ENCODE measurements around the gene CCDC24.

Gene CCDC24

DNA sequence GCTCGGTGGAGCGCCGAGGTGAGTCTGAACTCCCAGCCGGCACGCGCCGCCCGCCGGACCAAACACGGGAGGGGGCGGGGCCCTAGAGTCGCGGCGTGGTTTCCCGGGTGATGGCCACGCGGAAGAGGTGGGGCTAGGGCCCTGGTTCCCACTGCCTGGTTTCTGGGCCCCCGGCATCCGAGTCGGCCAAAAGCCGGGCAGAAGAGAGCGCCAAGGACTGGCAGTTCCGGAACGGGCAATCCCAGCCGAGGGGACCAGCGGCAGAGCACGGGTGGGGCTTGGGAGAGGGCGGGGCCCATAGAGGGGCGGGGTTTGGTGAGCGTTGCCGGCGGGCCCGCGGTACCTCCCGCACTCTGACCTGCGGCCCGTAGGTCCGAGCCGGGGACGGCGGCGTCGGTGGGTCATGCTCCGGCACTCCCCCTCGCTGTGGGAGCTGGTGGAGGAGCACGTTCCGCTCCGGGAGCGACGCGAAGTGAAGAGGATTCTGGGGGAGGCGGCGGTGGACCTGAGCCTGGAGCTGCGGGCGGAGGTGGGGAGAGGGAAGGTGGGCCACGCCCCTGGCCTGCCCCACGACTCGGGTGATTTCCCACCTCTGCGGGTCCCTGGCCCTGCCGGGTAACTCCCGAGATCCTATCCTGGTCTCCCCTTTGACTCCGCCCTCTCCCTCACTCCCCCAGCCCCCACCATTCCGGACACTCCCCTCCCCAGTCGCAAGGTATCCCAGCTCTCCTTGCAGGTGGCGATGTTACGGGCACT is at the start of gene CCDC24:
Gene CCDC24, plus strand, starts transcription at position 124 of the 756 bp plus-strand sequence. Its CDS starts 280 bp downstream, at position 404.
- peak; percentile 56 for DNase-seq

DNA sequence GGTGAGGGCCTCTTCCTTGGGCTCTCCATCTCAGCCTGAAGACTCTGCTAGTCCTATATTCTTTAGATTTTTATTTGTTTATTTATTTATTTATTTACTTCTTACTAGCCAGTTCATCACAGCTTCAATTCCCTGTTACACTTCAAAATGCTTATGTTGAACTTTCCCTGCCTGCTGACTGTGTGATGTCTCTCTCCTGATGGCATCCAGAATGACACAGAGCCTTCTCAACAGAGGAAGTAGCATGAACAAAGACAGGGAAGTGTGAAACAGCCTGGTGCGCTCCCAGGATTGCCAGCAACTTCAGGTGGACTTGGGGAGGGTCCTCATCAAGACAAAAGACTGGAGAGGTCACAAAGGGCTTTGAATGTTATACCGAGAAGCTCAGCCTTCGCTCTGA is 49.0 kb upstream of the CCDC24 start:
- no peak for DNase-seq

DNA sequence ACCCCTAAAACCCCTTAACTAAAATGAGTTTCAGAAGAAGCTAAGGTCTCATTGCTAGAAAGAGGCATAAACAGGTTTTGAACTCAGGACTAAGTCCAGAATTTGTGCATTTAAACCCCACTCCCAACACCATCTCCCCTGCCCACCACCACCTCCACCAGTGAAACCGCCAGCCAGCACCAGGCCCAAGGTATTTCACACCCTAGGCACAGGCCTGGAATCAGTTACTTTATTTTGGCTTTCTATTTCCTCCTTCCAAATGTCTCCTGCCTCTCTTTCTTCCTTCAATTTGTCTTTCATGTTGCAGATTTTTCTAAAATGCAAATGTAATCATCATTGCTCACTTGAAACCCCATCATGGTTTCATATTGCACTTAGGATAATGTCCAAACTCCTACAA is 46.5 kb upstream of the CCDC24 start:
- DNase-seq = no peak

DNA sequence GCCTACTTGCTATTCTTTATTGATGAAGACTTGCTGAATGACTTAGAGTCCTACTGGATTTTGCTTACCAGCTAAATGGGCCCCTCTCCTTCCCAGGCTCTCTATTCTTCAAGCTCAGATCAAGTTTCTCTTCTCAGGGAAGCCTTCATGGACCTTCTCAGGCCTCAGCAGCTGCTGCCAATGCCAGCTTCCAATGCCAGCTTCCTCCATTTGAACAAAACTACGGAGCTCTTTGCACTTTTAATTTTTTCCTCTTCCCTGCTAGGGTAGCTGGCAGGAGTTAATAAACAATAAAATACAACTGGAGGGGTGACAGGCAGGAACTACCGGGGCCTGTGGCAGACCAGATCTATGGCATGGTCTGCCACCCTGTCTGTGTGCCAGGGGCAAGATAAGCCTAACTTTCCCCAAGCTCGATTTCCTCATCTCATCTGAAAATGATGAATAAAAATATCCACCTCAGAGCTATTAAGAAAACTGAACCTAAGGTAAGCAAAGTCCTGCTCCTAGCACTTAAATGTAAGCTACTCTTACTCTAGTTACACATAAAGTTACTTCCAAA is 45.6 kb upstream of the CCDC24 start:
- DNase-seq = no peak

DNA sequence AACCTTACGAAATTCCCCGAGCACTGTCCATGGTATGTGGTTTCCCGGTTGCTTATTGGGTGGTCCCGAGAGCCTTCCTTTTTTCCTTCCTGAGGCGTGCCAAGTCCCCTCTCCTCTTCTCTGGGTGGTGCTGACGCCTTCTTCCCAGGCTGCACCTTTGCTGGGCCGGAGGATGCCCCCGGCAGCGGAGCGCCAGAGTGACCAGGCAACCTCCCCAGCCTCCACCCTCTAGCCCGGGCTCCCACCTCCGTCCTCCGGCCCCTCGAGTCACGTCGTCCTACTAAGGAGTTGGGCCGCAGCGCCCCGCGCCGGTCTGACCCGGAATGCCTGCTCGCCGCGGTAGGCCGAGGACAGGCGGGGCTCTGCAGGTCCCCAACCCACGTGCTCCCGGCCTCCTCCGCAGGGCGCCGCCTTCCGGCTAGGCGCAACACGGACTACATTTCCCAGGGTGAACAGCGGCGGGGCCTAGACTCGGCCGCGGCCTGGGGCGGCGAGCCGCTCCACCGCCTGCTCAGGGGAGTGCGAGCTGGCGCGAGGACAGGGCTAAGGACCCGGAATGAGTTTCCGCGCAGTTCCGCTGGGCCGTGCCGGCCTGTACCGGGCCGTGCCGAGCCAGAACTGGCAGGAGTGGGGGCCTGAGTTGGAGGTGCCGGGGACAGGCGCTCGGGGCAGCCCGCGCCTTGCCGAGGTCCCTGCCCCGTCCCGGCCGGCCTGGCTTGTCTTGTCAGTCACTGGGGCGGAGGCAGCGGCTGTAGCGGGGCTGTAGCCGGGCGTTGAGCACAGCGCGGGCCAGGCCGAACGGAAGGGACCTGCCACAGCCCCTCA is 45.0 kb upstream of the CCDC24 start, which contains the start of gene IPO13:
Gene IPO13, plus strand, starts transcription at position 715 of the 825 bp plus-strand sequence. CDS start 651 bp downstream, outside the sequence.
- peak; percentile 91 for DNase-seq

DNA sequence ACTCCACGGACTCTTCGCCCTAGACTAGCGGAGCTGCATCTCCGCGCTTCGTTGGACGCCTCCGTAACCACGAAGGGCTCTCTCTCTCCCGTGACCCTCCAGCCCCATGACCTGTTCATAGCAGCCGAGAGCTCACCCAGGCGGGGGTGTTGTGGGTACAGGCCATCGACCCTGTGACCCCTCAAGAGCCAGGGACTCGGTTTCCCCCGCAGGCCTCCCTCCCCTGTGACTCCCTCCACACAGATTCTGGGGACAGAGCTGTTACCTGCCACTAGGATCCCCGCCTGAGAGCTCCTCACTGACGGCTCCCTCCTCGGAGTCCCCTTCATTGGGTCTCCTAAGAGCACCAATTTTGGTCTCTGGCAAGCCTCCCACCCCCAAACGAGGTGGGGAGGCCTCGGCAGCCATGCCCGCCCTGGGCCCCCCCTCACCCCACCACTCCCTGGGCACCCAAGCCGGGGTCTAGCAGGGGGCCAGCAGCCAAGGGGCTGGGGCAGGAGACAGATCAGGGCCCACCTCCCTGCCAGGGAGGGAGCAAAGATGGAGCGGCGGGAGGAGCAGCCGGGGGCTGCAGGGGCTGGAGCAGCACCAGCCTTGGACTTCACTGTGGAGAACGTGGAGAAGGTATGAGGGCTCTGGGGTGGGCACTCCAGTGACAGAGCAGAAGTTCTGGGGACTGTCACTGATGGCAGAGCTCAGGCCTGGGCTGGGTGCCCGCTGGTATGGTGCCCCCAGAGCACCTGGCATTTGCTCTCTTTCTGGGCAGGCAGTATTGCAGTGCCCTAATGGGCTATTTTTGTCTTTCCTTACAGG is 44.1 kb upstream of the CCDC24 start:
- no peak for DNase-seq

DNA sequence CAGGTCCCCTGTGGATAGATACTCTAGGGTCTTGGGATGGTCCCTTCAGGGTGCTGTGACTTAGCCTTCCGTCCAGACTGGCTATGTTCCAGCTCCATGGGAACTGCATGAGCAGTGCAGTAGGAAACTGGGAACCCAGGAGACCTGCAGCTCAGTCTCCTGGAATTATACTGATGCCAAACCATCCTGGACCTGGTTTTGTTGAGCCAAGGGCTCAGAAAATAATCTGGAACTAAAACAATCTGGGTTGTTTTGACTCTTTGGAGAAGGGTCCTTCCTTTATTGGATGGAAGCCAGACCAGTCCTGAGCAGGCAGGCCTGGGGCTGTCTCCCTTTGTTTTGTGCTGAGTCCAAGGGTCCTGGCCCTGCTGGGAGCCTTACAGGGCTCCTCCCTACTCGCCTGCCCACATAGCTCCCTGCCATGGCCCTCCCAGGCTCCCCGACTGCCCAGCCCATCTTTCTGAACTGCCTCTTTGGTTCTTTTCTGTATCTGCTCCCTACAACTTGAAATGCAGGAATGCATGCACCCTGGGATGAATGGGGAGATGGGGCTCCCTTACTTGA is 43.4 kb upstream of the CCDC24 start:
- DNase-seq = no peak

DNA sequence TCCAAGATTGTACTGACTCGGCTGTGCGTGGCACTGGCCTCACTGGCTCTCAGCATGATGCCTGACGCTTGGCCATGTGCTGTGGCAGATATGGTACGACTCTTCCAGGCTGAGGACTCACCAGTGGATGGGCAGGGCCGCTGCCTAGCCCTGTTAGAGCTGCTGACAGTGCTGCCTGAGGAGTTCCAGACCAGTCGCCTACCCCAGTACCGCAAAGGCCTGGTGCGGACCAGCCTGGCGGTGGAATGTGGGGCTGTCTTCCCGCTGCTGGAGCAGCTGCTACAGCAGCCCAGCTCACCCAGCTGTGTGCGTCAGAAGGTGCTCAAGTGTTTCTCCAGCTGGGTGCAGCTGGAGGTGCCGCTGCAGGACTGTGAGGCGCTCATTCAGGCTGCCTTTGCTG is 41.7 kb upstream of the CCDC24 start:
- no peak for DNase-seq

DNA sequence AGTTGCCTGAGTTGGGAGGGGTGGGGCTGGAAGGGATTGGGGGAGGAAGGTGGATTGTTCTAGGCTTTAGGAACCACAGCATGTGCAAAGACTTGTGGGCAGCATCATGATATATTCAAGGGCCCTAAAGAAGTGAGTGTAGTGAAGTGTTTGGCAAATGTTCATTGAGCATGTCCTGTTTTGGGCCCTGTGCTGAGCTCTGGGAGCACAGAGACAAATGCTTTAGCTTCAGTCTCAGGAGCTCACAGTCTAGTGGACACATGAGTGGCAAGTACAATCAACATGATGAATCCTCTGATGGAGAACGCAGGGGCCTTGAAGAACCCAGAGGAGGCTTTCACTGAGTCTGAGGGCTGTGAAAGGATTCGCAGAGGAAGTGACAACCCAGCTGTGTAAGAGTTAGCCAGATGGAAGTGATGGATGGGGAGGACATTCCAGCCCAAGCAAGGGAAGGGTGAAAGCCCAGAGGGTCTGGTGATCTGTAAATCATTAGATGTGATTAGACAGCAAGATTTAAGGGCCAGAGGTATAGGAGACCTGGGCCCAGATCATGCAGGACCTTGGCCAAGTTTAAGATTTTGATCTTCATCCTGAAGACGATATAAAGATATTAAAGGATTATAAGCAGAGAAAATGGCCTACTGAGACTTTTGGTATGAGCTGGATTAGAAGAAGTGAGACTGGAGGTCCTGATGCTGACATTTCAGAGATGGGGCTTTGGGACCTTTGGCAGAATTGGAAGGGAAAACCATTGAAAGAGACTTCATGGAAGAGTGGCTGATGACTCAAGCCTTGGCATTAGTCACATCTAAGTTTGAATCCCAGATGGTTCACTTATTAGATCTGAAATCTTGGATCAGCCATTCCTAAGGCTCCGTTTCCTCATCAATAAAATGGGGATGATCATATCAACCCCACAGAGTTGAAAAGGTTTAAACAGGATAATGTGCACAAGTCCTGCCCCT is 40.1 kb upstream of the CCDC24 start:
- DNase-seq = peak; percentile 54

DNA sequence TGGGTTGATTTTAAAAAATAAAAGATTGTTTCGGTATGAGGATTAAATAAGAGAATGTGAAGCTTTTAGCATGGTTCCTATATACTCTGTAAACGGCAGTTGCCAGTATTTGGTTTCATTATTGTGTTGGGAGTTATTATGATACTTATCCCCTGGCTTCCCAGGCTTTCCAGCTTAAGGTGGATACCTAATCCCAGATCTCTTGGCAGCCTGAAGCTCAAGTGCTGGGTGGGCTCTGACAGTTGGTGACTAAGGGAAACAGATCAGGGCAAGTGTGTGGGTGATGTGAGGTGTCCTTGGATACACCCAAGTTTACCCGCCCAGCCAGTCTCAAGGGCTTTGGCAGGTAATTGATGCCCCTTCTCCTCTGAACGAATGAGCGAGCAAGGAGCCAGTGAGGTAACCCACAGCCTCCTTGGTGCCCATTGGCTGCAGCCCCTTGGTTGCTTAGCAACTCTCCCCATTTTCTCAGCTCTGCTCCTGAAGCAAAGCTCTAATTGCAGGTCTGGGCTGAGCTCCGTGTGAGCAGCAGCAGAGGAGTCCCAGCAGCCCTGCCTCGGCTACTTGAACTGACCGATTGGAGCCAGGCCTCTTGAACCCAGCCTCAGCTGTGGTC is 38.6 kb upstream of the CCDC24 start:
- no peak for DNase-seq

DNA sequence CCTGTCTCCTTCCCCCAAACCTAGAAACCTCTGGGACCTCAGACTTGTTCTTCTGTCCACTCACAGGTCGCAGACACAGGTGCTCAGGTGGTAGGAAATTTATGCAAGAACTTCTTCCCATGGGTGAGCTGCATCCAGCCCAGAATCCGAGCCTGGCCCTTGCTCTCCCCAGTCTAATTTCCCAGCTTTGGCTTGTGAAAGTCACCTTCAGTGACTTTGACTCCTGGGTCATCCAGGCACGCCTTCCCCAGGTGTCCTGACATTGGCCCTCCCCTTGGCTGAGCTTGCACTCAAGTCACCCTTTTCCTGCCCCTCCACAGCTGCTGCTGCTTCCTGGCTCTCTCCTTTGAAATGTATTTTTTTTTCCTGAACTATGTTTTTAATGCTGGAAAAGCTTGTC is 38.0 kb upstream of the CCDC24 start:
- no peak for DNase-seq

DNA sequence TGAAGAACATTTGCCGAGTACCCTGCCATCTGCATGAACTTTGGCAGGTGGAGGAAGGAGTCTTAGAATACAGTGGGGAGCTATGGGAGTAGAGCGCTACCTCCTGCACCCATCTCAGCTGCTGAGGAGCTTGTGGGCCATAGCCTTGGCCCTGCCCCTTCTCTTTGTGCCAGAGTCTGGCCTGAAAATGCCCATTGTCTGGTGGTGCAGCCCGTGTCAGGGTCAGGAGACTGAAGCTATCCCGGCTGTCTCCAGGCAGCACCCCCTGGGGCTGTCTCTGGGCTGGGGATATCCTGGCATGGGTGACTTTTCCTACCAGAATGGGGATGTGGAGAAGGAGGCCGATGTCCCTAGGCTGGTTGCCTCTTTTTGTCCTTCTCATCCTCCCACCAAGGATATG is 37.4 kb upstream of the CCDC24 start:
- DNase-seq = no peak

DNA sequence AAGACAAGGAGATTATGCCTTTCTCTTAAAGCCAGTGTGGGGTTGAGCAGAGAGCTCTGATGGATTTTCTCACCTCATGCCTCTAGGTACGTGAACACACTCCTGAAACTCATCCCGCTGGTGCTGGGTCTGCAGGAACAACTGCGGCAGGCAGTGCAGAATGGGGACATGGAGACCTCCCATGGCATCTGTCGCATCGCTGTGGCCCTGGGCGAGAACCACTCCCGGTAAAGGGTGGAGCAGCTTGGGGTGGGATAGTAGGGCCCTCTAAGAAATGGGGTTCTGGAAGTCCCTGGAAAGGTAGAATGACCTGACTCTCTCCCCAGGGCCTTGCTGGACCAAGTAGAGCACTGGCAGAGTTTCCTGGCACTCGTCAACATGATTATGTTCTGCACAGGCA is 35.2 kb upstream of the CCDC24 start:
- no peak for DNase-seq

DNA sequence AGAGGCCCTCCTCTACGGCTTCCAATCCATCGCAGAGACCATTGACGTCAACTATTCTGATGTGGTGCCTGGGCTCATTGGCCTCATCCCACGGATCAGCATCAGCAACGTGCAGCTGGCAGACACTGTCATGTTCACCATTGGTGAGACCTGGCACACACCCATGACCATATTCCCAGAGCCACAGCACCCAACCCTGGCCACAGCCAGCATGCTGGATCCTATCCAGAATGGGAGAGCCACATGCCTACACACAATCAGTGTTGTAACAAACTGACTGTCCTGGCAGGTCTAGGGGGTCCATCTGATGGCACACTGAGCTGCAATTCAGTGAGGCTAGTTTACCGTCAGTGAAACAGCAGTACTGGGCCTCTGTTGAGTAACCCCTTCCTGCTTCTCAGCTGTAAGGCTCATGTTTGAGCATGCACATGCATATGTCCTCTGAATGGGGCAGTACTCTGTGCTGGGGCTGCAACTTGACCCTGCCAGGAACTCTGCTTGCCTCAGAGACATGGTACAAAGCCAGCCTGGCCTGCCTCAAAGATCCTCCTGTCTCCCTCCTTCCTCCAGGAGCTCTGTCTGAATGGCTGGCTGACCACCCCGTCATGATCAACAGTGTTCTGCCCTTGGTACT is 33.9 kb upstream of the CCDC24 start:
- no peak for DNase-seq

DNA sequence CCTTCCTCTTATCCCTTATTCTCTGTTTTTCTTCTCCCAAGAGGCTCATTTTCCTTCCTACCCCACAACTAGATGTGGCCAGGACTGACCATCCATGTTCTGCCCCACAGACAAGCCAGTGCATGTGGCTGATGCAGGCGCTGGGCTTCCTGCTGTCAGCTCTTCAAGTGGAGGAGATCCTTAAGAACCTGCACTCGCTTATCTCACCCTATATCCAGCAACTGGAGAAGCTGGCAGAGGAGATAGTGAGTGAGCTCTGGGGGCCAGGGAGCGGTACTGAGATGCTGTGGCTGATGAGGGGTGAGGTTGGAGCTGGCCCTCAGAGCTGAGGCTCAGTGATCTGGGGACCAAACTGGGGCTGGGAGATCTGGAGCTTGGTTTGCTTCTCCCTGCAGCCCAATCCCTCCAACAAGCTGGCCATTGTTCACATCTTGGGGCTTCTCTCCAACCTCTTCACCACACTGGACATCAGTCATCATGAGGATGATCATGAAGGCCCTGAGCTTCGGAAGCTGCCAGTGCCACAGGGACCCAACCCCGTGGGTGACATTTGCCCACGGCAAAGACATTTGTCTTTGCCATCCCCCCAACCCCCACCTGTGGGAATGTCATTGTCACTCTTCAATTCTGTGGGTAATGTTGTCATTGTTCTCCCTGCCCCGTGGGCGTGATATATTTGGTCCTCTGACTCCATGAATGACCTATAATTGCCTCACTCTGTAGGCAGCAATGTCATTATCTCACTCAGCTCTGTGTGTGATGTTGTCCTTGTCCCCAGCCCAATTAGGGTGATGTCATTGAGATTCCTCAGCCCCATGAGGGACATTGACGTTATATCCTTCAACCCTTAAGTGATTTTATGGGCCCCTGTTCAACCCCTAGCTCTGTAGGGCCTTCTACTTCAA is 32.8 kb upstream of the CCDC24 start:
- DNase-seq = no peak

DNA sequence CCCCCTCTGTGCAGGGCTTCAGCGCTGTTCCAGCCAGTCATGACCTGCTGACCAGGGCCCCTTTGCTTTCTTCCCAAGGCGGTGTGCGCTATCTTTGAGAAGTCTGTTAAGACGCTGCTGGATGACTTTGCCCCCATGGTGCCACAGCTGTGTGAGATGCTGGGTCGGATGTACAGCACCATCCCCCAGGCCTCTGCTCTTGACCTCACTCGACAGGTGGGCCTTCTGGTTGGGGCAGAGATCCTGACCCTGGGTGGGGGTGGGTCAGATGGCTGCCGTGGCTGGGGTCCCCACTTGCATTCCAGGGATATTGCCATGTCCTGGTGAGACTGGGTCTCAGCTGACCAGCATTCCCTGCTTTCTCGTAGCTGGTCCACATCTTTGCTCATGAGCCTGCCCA is 30.6 kb upstream of the CCDC24 start:
- no peak for DNase-seq

DNA sequence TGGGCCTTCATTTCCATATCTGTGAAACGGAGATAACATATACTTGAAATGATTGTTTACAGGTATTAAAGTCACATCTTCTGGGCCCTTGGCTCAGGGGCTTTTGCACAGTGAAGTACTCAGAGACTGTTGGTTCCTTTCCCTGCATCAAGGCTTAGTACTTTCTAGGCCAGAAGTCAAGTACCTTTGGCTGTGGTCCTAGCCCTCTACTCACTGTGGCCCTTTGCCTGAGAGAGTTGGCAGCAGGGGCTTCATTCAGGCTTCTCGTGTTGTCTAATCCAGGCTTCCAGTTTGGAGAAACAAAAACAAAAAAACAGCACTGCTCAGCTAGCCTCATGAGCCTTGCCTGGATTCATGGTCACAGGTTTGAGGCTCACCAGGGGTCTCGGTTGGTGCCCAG is 29.7 kb upstream of the CCDC24 start:
- no peak for DNase-seq

DNA sequence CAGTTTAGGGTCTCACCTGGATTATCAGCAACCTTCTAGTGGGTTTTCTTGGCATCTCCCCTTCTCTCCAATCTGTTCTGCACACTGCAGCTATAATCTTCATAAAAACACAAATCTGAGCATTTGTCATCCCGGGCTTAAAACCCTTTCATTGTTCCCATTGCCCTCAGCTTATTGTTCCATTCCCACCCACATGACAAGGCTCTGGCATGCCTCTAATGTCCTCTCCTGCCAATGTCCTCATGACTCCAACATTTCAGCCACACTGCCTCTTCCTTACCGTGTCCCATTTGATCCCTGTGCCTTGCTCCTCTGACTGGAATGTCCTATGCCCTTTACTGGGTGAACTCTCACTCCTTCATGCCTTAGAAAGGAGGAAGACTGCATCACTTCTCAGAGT is 29.1 kb upstream of the CCDC24 start:
- DNase-seq = no peak

DNA sequence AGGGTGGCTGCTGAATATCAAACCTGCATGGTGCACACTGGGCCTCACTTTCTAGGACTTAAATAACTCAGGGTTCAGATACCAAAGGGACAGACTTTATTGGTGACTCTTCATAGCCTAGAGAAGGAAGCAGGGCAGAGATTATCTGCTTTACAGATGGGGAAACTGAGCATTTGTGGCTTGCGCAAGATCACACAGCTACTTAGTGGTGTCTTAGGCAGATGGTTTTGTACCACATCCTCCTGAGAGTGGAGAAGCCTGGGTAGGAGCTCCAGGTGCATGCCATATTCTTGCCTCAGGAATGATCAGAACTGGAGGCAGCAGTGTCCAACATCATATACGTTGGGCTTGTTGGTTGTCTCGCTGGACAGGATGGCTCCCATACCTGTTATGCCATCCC is 28.4 kb upstream of the CCDC24 start:
- DNase-seq = no peak

All from kidney glomerular epithelial cell (primary cell).